SK-N-SH (cell line): ENCODE data around the gene TMEM184C. TPM values are rescaled to one million over a fixed set of nuclear protein-coding genes. Genes with fewer than 3 reads are reported as not detected.

Experiments used
- CTCF ChIA-PET: fragments of 300-600, 350-600 bp; formaldehyde crosslinking; extraction: SDS; loops from one replicate; lab custom pipeline; 2021; lab: Yijun Ruan, JAX
- POLR2A ChIA-PET: fragments of 350-600 bp; sonication (Branson Sonifier 250); formaldehyde crosslinking; extraction: SDS; loops from one replicate; lab custom pipeline; 2020; ENCODE audit warnings: antibody characterized with exemption, inconsistent platforms; lab: Yijun Ruan, JAX
- DNase-seq: peaks from one replicate; pipeline ENCODE4 v3.0.0; 2012
- H2AFZ ChIP-seq: fragments of 200-600 bp; sonication (generic); 2 replicates; pipeline ENCODE4 v1.8.1; 2016; ENCODE audit warnings: antibody characterized with exemption, mild to moderate bottlenecking, low read depth
- H3F3A ChIP-seq: fragments of 200-600 bp; sonication (generic); replicated peaks from 2 replicates; pipeline ENCODE3; 2016; ENCODE audit warnings: antibody characterized with exemption, mild to moderate bottlenecking; ENCODE audit not compliant: insufficient read depth
- H3K27ac ChIP-seq, 2 experiments: fragments of 200-500 bp in 1 of 2; fragments of 200-600 bp in 1 of 2; sonication (Bioruptor generic) in 1 of 2; sonication (generic), shearing (Covaris generic) in 1 of 2; 2 replicates each; pipeline versions ENCODE4 v1.5.1 to v1.6.1; 2014 to 2016; ENCODE audit warnings: low read depth in 2 of 2, inconsistent platforms in 1 of 2, low read length in 1 of 2, mild to moderate bottlenecking in 1 of 2, mixed read lengths in 1 of 2
- H3K27me3 ChIP-seq: fragments of 200-600 bp; sonication (generic), shearing (Covaris generic); 2 replicates; pipeline ENCODE4 v1.6.1; 2016; ENCODE audit warnings: mixed run types; ENCODE audit not compliant: insufficient read depth
- H3K36me3 ChIP-seq, 2 experiments: fragments of 200-500 bp in 1 of 2; fragments of 200-600 bp in 1 of 2; sonication (Bioruptor generic) in 1 of 2; sonication (generic) in 1 of 2; replicated peaks in 1 of 2; 2 replicates each; pipeline versions ENCODE3 to v1.5.1; 2014 to 2016; ENCODE audit warnings: low read length in 1 of 2, mild to moderate bottlenecking in 1 of 2; ENCODE audit not compliant: insufficient read depth in 2 of 2, control insufficient read depth in 1 of 2
- H3K4me1 ChIP-seq, 2 experiments: fragments of 200-500 bp in 1 of 2; fragments of 200-600 bp in 1 of 2; sonication (Bioruptor generic) in 1 of 2; sonication (generic), shearing (Covaris generic) in 1 of 2; 2 replicates each; pipeline versions ENCODE4 v1.5.1 to v1.6.1; 2014 to 2016; ENCODE audit warnings: low read depth in 1 of 2, low read length in 1 of 2, mixed run types in 1 of 2; ENCODE audit not compliant: insufficient read depth in 2 of 2, control insufficient read depth in 1 of 2
- H3K4me2 ChIP-seq: fragments of 200-600 bp; sonication (generic), shearing (Covaris generic); 2 replicates; pipeline ENCODE4 v1.6.1; 2017; ENCODE audit warnings: mixed run types
- H3K4me3 ChIP-seq, 2 experiments: fragments of 200-500 bp in 1 of 2; fragments of 200-600 bp in 1 of 2; sonication (Bioruptor generic) in 1 of 2; sonication (generic), shearing (Covaris generic) in 1 of 2; 2 replicates each; pipeline versions ENCODE4 v1.5.1 to v1.8.1; 2014 to 2016; ENCODE audit warnings: low read depth in 2 of 2, inconsistent platforms in 1 of 2, low read length in 1 of 2, mild to moderate bottlenecking in 1 of 2, mixed read lengths in 1 of 2, moderate library complexity in 1 of 2
- H3K79me2 ChIP-seq: fragments of 200-600 bp; sonication (generic); 2 replicates; pipeline ENCODE4 v1.8.1; 2017; ENCODE audit warnings: mild to moderate bottlenecking; ENCODE audit not compliant: insufficient read depth
- H3K9ac ChIP-seq: fragments of 200-600 bp; sonication (generic); 2 replicates; pipeline ENCODE4 v1.6.1; 2017; ENCODE audit warnings: mixed run types
- H3K9me2 ChIP-seq: fragments of 200-600 bp; sonication (generic); 2 replicates; pipeline ENCODE4 v1.6.1; 2017; ENCODE audit warnings: mixed run types
- H3K9me3 ChIP-seq: fragments of 200-600 bp; sonication (generic); 2 replicates; pipeline ENCODE4 v1.6.1; 2017; ENCODE audit warnings: mixed run types, mild to moderate bottlenecking, moderate library complexity
- H4K20me1 ChIP-seq: fragments of 200-600 bp; sonication (generic); 2 replicates; pipeline ENCODE4 v1.6.1; 2017; ENCODE audit warnings: mild to moderate bottlenecking, mixed run types; ENCODE audit not compliant: insufficient read depth
- CHD2 ChIP-seq: fragments of 150-350 bp; IDR thresholded peaks from 2 replicates; pipeline ENCODE4 v1.6.1; 2018; ENCODE audit warnings: low read length; ENCODE audit not compliant: partially characterized antibody
- ELF1 ChIP-seq: IDR thresholded peaks from 2 replicates; pipeline ENCODE4 v1.4.0; 2012
- FOSL2 ChIP-seq: IDR thresholded peaks from 2 replicates; pipeline ENCODE4 v1.4.0; 2012; ENCODE audit warnings: low read depth, mild to moderate bottlenecking, moderate library complexity, borderline replicate concordance
- FOXJ3 ChIP-seq: sonication (generic); formaldehyde crosslinking; IDR thresholded peaks from 2 replicates; pipeline ENCODE4 v1.5.1; 2020; ENCODE audit warnings: mild to moderate bottlenecking, missing genetic modification reagents
- GATA2 ChIP-seq: sonication (generic); formaldehyde crosslinking; IDR thresholded peaks from 2 replicates; pipeline ENCODE4 v1.5.0; 2020; ENCODE audit warnings: mild to moderate bottlenecking, missing genetic modification reagents
- JUND ChIP-seq: IDR thresholded peaks from 2 replicates; pipeline ENCODE4 v1.4.0; 2012
- MAX ChIP-seq: IDR thresholded peaks from 2 replicates; pipeline ENCODE4 v1.4.0; 2012; ENCODE audit warnings: low read depth
- MXI1 ChIP-seq: IDR thresholded peaks from 2 replicates; pipeline ENCODE4 v1.6.1; 2012; ENCODE audit warnings: mild to moderate bottlenecking, low read depth, low read length, improper control_type of control experiment
- NFIC ChIP-seq: IDR thresholded peaks from 2 replicates; pipeline ENCODE4 v1.4.0; 2012; ENCODE audit warnings: borderline replicate concordance
- PBX3 ChIP-seq: IDR thresholded peaks from 2 replicates; pipeline ENCODE4; 2012
- RAD21 ChIP-seq: IDR thresholded peaks from 2 replicates; pipeline ENCODE4 v1.6.1; 2012; ENCODE audit warnings: mild to moderate bottlenecking, low read length
- RCOR1 ChIP-seq: fragments of 150-350 bp; IDR thresholded peaks from 2 replicates; pipeline ENCODE4 v1.6.1; 2017; ENCODE audit warnings: antibody characterized with exemption, low read length
- RXRA ChIP-seq: IDR thresholded peaks from 2 replicates; pipeline ENCODE4 v1.4.0; 2012; ENCODE audit warnings: low read depth, mild to moderate bottlenecking, borderline replicate concordance
- SIN3A ChIP-seq: IDR thresholded peaks from 2 replicates; pipeline ENCODE4 v1.6.1; 2012; ENCODE audit warnings: low read depth, mild to moderate bottlenecking, low read length, moderate library complexity, borderline replicate concordance
- SMC3 ChIP-seq: IDR thresholded peaks from 2 replicates; pipeline ENCODE4 v1.6.1; 2012; ENCODE audit warnings: low read depth, low read length, improper control_type of control experiment
- TAF1 ChIP-seq: IDR thresholded peaks from 2 replicates; pipeline ENCODE4 v1.6.1; 2012; ENCODE audit warnings: low read depth, mild to moderate bottlenecking, low read length, moderate library complexity, borderline replicate concordance
- TCF12 ChIP-seq: IDR thresholded peaks from 2 replicates; pipeline ENCODE4 v1.4.0; 2012
- TEAD4 ChIP-seq: IDR thresholded peaks from 2 replicates; pipeline ENCODE4 v1.4.0; 2012; ENCODE audit warnings: mild to moderate bottlenecking, borderline replicate concordance; ENCODE audit not compliant: insufficient read depth
- USF1 ChIP-seq: IDR thresholded peaks from 2 replicates; pipeline ENCODE4 v1.4.0; 2012; ENCODE audit warnings: low read depth, borderline replicate concordance
- USF2 ChIP-seq: fragments of 150-350 bp; IDR thresholded peaks from 2 replicates; pipeline ENCODE4 v1.6.1; 2017; ENCODE audit warnings: antibody characterized with exemption, low read length, low read depth, borderline replicate concordance
- YY1 ChIP-seq: IDR thresholded peaks from 2 replicates; pipeline ENCODE4 v1.4.0; 2012; ENCODE audit warnings: low read depth, mild to moderate bottlenecking
- WGBS: methylation state at CpG from one replicate; pipeline ENCODE4 v1.1.6; 2017; ENCODE audit warnings: low lambda C conversion rate; 5-methylcytosine and 5-hydroxymethylcytosine counted together
- polyA plus RNA-seq, 3 experiments: library from polyadenylated mRNA; depleted of rRNA; stranded (reverse); fragments of >200 nt; gene quantifications; 2 replicates each; pipeline ENCODE4 v1.2.3, GENCODE V29; 2012

Gene TMEM184C
- polyA plus RNA-seq, 1 of the 3 experiments (the other 2 are of a cell fraction) = 17.5 TPM

- TF ChIP-seq USF2 (no peak), GATA2 (CRISPR knock-in tag) (no peak), TAF1 (no peak), RAD21 (no peak), TCF12 (no peak), JUND (no peak), RXRA (no peak), TEAD4 (no peak), YY1 (no peak), MAX (no peak), USF1 (no peak)
- no peak overlapping the region for H3K4me2 ChIP-seq
- ChIA-PET POLR2A (no interaction called here), CTCF (interaction anchor here (0.6 to 1.8 kb wide), 2 partner anchors 16 to 287 kb away, joined by 3 to 6 read pairs; no protein-coding TSS in a partner anchor)
- no peak overlapping the region for H2AFZ ChIP-seq
- H3K4me3 ChIP-seq = no peak overlapping the region
- no peak for DNase-seq
- H3K9ac ChIP-seq = no peak overlapping the region
- no peaks in the 10 kb centered on the region for H3K9me2 ChIP-seq
- H3K27ac ChIP-seq = no peak overlapping the region
- H3F3A ChIP-seq = no peaks in the 10 kb centered on the region
- H3K36me3 ChIP-seq = no peaks in the 10 kb centered on the region
- H3K79me2 ChIP-seq = no peaks in the 10 kb centered on the region
- H3K9me3 ChIP-seq = no peaks in the 10 kb centered on the region
- H4K20me1 ChIP-seq = no peaks in the 10 kb centered on the region
- H3K4me1 ChIP-seq = peaks cover 0 to 1% of the 10 kb centered on the region in 2 experiments; a peak in 2 of 4 replicates
- no peaks in the 10 kb centered on the region for H3K27me3 ChIP-seq
Measured at GRCh38 chr4:147605499-147605898, 11.7 kb upstream of the TMEM184C start.

GRCh38 chr4:147607471-147607870, 9.7 kb upstream of the TMEM184C start:
- POLR2A ChIA-PET = no interaction called here
- Histone ChIP-seq H4K20me1 (no peaks in the 10 kb centered on the region), H3K36me3 (no peaks in the 10 kb centered on the region), H2AFZ (no peak overlapping the region), H3K27ac (no peak overlapping the region), H3K79me2 (no peaks in the 10 kb centered on the region), H3F3A (no peaks in the 10 kb centered on the region), H3K9ac (no peak overlapping the region), H3K27me3 (no peaks in the 10 kb centered on the region), H3K9me2 (no peaks in the 10 kb centered on the region), H3K4me2 (no peak overlapping the region), H3K4me3 (no peak overlapping the region), H3K9me3 (no peaks in the 10 kb centered on the region), H3K4me1 (peaks cover 0 to 8% of the 10 kb centered on the region in 2 experiments; a peak in 2 of 4 replicates)
- DNase-seq = no peak
- WGBS = 21% methylated on average over 1 of the region's 1 CpG
- TF ChIP-seq SIN3A (no peak), RAD21 (no peak), MXI1 (no peak), TCF12 (no peak), ELF1 (no peak), FOXJ3 (CRISPR knock-in tag) (no peak), NFIC (no peak), FOSL2 (no peak), PBX3 (no peak), SMC3 (no peak), RCOR1 (no peak), CHD2 (no peak)
- CTCF ChIA-PET = interaction anchor here (2.6 kb wide), 1 partner anchor 260 kb away, joined by 10 read pairs; no protein-coding TSS in a partner anchor
